COLO668 (cell line): ENCODE measurements around the gene SIN3B.
A peak's percentile ranks its signal among the peaks of the same experiment; 100 is the strongest.

Experiments used
- DNase-seq: peaks from one replicate; lab custom pipeline; 2025; ENCODE audit not compliant: unreplicated experiment; lab: John Stamatoyannopoulos, UW

Gene SIN3B

GRCh38 chr19:16887353-16888265, 58.4 kb downstream of the SIN3B start:
- DNase-seq: no peak

DNA sequence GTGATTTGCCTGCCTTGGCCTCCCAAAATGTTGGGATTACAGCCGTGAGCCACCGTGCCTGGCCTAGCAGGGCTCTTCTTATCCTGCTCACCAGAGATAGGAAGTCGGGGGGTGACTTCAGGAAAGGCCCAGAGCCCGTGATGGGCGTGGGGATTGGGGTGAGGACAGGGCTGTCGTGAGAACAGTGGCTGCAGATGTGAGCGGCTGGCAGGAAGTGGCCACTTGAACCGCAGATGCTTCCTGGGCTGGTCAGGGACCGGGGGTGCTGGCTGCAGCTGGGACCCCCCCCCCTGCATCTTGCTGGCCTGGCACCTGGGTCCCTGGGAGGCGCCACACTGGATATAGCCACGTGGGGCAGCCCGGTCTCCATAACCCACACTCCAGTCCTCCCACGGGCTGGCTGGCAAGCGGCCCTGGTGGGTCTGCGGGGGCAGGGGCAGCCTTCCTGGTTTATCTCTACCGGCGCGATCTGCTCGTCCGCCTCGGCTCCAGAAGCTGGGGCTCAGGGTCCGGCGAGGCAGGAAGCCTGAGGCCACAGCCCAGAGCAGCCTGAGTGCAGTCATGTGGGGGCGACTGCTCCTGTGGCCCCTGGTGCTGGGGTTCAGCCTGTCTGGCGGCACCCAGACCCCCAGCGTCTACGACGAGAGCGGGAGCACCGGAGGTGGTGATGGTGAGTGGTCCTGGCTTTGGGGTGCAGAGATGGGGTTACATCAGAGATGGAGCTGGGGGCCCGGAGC, 59.6 kb downstream of the SIN3B start, which contains the start of gene F2RL3:
F2RL3 (plus strand) TSS at position 371 of the 737 bp plus-strand sequence; CDS start at position 562, 191 bp downstream.
- peak; percentile 49 for DNase-seq

DNA sequence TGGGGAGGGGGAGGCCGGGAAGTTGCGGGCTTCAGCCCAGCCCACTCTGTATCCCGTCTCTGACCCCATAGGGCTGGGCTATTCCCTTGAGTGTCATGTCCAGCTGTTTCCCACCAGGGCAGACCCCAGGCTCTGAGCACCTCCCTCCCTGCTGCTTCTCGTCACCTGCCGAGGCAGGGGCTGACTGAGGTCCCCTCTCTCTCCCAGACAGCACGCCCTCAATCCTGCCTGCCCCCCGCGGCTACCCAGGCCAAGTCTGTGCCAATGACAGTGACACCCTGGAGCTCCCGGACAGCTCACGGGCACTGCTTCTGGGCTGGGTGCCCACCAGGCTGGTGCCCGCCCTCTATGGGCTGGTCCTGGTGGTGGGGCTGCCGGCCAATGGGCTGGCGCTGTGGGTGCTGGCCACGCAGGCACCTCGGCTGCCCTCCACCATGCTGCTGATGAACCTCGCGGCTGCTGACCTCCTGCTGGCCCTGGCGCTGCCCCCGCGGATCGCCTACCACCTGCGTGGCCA, 60.2 kb downstream of the SIN3B start:
- DNase-seq: no peak

- no peak for DNase-seq
These were observed 60.8 kb downstream of the SIN3B start for GRCh38 chr19:16889883-16890460.

DNA sequence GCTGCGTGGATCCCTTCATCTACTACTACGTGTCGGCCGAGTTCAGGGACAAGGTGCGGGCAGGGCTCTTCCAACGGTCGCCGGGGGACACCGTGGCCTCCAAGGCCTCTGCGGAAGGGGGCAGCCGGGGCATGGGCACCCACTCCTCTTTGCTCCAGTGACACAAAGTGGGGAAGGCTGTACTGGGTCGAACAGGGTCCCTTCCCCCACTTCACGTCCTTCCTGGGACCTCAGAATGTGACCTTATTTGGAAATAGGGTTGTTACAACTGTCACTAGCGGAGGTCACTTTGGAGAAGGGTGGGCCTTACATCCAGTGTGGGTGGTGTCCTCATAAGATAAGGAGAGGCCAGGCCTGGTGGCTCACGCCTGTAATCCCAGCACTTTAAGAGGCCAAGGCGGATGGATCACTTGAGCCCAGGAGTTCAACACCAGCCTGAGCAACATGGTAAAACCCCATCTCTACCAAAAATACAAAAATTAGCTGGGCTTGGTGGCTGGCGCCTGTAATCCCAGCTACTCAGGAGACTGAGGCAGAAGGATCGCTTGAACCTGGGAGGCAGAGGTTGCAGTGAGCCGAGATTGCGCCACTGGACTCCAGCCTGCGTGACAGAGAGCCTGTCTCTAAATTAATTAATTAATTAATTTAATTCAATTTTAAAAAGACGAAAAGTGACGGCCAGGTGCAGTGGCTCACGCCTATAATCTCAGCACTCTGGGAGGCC, 61.4 kb downstream of the SIN3B start:
- no peak for DNase-seq

DNA sequence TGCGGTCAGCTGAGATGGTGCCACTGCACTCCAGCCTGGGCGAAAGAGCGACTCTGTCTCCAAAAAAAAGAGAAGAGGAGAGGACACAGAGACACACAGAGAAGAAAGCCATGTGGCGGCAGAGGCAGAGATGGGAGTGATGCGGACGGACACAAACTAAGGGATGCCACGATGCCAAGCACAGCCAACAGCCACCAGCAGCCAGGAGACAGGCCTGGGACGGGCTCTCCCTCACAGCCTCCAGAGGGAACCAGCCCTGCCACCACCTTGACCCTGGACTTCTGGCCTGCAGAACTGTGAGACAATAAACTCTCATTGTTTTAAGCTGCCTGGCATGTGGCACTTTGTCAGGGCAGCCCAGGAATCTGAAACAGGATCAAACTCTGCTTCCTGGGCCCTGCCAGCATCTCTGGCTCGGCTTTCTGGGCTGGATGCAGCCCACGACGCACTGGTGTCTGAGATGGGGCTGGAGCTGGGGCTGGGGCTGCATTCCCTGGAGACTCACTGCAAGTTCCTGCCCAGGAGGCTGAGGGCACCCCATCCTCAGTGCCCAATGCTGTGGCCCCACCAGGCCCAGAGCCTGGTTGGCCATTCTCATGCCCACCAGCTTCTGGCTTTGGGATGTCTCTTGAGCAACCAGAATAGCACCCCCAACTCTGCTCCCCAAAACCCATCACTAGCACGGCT, 62.6 kb downstream of the SIN3B start:
- no peak for DNase-seq

- DNase-seq: no peak
These were observed 63.2 kb downstream of the SIN3B start for GRCh38 chr19:16892436-16892835.

GRCh38 chr19:16892868-16893685, 63.9 kb downstream of the SIN3B start:
- no peak for DNase-seq

DNA sequence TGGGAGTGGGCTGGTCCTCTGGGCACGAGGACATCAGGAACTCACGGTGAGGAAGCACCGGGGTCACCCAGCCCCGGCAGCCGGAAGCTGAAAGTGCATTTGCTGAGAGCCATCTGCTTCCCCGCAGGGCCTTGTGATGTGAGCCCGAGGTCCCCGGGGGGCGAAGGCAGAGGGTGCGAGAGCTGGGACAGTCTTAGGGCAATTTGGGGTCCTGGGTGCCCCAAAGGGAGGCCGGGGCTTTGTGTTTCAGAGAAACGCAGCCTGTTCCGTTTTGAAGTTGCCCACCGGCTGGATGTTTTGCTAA, 64.4 kb downstream of the SIN3B start:
- no peak for DNase-seq

GRCh38 chr19:16894080-16894479, 64.9 kb downstream of the SIN3B start:
- no peak for DNase-seq

DNA sequence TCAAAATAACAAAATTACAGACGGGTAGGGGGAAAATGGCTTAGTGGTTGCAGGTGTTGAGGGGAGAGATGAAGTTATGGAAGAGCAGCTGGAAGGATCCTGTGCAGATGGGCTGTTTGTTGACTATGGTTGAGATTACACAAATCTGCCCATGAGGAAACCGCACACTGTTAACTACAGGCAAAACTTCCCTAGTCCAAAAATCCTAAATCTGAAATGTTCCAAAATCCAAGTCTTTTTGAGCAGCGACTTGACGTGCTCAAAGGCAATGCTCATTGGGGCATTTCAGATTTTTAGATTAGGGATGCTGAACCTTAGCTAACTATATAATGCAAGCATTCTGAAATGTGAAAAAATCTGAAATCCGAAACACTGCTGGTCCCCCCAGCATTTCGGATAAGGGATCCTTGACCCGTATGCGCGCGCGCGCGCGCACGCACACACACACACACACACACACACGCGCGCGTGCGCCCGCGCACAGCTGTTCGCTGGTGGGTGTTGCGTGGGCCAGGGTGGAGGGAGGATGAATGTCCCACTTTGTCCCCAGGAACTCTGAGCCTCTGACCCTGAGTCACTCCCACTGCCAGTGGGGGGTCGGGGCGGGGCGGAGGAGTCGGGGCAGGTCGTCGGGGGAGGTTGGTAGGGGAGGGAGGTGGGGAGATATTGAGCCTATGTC, 66.4 kb downstream of the SIN3B start:
- no peak for DNase-seq

DNA sequence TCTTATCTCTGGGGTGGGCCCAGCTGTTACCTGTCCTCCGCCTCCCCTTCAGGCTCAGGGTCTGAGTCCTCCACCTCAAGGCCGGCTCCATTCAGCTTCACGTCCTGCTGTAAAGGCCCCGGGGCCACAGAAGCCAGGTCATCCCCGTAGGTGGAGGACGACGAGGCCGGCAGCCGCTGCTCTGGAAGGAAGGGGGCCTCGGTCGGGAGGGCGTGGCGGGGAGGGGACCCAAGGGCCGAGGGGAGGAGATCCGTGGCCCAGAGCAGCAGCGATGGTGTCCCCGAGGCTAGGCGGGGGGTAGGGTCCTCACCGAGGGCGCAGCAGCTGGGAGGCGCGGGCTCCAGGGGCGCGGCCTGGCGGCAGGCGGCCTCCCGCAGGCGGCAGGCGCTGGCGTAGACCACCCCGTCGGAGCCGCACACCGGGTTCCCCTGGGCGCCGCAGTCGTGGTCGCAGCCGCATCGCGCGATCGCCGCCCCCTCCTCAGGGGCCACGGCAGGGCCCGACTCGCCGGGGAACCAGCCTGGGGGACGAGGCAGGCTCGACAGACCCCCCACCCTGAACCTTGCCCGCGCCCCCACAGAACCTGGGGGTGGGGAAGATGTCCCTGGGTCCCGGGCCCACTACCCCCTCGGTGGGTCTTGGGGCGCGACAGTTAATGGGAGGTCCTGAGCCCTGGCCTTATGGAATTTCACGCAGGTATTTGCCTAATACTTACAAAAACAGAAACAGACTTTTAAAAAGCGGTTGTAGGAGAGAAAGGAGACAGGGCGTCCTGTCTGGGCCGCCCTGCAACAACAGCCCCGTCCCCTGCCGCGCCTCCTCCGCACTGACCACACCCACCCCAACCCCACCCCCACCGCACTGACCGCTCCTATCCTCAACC, 67.2 kb downstream of the SIN3B start:
- DNase-seq: no peak

GRCh38 chr19:16897029-16897855, 68.0 kb downstream of the SIN3B start:
- DNase-seq: peak; percentile 11

- DNase-seq: no peak
These were observed 68.6 kb downstream of the SIN3B start for GRCh38 chr19:16897856-16898161.

GRCh38 chr19:16898361-16899015, 69.3 kb downstream of the SIN3B start:
- DNase-seq: no peak

DNA sequence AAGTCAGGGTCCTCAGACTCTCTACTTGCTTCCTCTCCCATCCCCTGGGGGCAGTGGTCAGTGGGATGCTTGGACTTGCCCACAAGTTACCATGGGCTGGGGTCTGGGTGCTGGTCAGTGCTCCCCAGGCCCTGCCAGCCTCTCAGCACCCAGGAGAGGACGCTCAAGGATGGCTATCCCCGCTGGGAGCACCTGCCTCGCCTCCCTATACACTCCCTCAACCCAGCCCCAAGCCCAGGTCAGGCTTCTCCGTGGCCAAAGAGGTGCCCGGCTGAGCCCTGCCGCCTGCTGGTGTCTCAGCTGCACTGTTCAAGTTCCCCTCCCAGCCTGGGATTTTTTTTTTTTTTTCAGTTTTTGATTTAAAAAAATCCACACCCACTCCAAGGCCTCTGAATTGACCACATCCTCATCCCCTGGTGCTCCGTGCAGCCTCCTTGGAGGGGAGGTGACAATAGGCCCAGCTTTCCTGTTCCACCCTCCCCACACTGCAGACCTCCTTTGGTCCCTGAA, 70.4 kb downstream of the SIN3B start:
- peak; percentile 9 for DNase-seq
